ENCODE measurements around the gene ECE2. TPM values are rescaled to one million over a fixed set of nuclear protein-coding genes. Genes with fewer than 3 reads are reported as not detected.

Gene ECE2
- total and polyA plus RNA-seq, 11 donors: 0.10 TPM; not detected in 10

DNA sequence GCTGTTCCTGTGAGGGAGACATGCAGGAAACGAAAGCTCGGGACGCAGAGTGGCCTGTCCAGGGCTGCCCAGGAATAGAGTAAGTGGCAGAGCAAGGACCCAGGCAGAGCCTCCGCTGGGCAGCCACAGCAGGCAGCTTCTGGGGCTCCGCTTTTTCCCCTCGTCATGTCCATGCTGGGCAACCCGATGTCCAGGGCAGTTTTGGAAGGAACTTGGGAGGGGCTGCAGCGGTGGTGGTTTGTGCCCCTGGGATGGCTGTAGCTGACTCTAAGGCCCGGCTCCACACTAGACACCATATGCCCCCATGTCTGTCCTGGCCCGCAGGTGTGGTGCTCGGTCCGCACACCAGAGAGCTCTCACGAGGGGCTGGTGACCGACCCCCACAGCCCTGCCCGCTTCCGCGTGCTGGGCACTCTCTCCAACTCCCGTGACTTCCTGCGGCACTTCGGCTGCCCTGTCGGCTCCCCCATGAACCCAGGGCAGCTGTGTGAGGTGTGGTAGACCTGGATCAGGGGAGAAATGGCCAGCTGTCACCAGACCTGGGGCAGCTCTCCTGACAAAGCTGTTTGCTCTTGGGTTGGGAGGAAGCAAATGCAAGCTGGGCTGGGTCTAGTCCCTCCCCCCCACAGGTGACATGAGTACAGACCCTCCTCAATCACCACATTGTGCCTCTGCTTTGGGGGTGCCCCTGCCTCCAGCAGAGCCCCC lies 16.1 kb downstream of the ECE2 start:
- Histone ChIP-seq H3K9me3 (no peaks in the 10 kb centered on the region), H3K36me3 (no peaks in the 10 kb centered on the region), H3K4me1 (no peaks in the 10 kb centered on the region), H3K4me3 (no peak overlapping the region), H3K27me3 (peaks cover 0 to 10% (median 3%) of the 10 kb centered on the region in 9 donors), H3K27ac (no peak overlapping the region)
- ATAC-seq (peak in 1 of 4 donors; percentile 21), DNase-seq (no peak)
- 86 to 90% (median 90%) methylated on average over 21 of the region's 21 CpGs for WGBS, 4 donors
- intact Hi-C loops (cut with DNase I): loop anchor here in 4 of 10 donors (5.0 to 10.0 kb wide), 4 partner anchors 117 to 397 kb away; partner anchors contain the start of gene AP2M1 (in 1 of the 4)
- no peak for TF ChIP-seq POLR2A (IDR thresholded peaks at IDR 0.05)
- TF ChIP-seq, protein P1, sequence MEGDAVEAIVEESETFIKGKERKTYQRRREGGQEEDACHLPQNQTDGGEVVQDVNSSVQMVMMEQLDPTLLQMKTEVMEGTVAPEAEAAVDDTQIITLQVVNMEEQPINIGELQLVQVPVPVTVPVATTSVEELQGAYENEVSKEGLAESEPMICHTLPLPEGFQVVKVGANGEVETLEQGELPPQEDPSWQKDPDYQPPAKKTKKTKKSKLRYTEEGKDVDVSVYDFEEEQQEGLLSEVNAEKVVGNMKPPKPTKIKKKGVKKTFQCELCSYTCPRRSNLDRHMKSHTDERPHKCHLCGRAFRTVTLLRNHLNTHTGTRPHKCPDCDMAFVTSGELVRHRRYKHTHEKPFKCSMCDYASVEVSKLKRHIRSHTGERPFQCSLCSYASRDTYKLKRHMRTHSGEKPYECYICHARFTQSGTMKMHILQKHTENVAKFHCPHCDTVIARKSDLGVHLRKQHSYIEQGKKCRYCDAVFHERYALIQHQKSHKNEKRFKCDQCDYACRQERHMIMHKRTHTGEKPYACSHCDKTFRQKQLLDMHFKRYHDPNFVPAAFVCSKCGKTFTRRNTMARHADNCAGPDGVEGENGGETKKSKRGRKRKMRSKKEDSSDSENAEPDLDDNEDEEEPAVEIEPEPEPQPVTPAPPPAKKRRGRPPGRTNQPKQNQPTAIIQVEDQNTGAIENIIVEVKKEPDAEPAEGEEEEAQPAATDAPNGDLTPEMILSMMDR (IDR thresholded peaks at IDR 0.05): no peak

DNA sequence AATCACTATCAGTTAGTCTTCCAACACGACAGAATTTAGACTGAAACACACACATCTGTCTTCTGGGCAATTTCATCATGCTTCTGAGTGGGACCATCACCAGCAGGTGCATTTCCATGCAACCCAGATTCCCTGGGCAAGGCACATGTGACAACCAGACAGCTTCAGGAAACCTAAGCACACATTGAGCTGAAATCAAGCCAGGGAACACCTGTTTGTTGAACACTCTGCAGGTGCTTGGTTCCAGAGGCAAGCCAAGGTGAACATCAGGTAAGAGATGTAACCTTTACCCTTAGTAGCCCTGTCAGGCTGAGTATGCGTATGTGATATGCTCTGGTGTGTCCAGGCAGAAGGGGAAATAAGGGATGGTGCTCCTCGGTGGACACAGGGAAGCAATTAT lies 19.9 kb downstream of the ECE2 start:
- intact Hi-C loops (cut with DNase I): loop anchor here in 5 of 10 donors (5.0 to 10.0 kb wide), 8 partner anchors 48 to 408 kb away; partner anchors contain the start of genes AP2M1 (in 2 of the 5), ABCC5 (in 1 of the 5), ABCF3 (in 1 of the 5) and ALG3 (in 1 of the 5)

DNA sequence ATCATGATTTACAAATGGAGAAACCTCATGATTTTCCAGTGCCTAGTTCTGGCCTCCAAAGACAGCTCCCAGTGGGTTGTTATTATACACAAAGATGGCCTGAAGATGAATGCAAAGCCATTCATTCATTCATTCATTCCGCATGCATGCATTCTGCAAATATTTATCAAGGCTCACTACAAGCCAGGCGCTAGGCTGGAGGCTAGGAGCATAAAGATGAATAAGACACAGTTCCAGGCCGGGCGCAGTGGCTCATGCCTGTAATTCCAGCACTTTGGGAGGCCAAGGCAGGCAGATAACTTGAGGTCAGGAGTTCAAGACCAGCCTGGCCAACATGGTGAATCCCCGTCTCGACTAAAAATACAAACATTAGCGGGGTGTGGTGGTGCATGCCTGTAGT lies 20.8 kb downstream of the ECE2 start:
- Histone ChIP-seq H3K27me3 (no peaks in the 10 kb centered on the region), H3K27ac (no peak overlapping the region), H3K36me3 (peaks cover 0 to 18% (median 15%) of the 10 kb centered on the region in 9 donors), H3K4me1 (peaks cover 0 to 19% (median 13%) of the 10 kb centered on the region in 12 donors), H3K9me3 (no peaks in the 10 kb centered on the region), H3K4me3 (no peak overlapping the region)
- intact Hi-C loops (cut with DNase I): loop anchor here in 5 of 10 donors (5.0 to 10.0 kb wide), 8 partner anchors 49 to 409 kb away; partner anchors contain the start of genes AP2M1 (in 2 of the 5), ABCC5 (in 1 of the 5), ABCF3 (in 1 of the 5) and ALG3 (in 1 of the 5)
- DNase-seq (no peak), ATAC-seq (no peak)
- 77 to 84% (median 78%) methylated on average over 7 of the region's 7 CpGs for WGBS, 4 donors
- no peak for TF ChIP-seq POLR2A (IDR thresholded peaks at IDR 0.05)
- TF ChIP-seq, protein P1 (IDR thresholded peaks at IDR 0.05): no peak

More for the DNA sequence above, 19.9 kb downstream of the ECE2 start:
- ATAC-seq (no peak), DNase-seq (no peak)
- H3K27me3 ChIP-seq: no peaks in the 10 kb centered on the region
- peaks cover 0 to 9% (median 6%) of the 10 kb centered on the region in 9 donors for H3K36me3 ChIP-seq
- no peak overlapping the region for H3K27ac ChIP-seq
- no peaks in the 10 kb centered on the region for H3K9me3 ChIP-seq
- TF ChIP-seq POLR2A (IDR thresholded peaks at IDR 0.05): no peak
- TF ChIP-seq, protein P1 (IDR thresholded peaks at IDR 0.05): no peak
- H3K4me3 ChIP-seq: no peak overlapping the region
- H3K4me1 ChIP-seq: peaks cover 0 to 19% (median 12%) of the 10 kb centered on the region in 12 donors
- 59 to 71% (median 61%) methylated on average over 3 of the region's 3 CpGs for WGBS, 4 donors

All from heart left ventricle (tissue), 16 donors.